Transverse colon (tissue), 4 donors: ENCODE measurements around the gene BSG.

Source experiments
- POLR2A ChIP-seq: fragments of 450-650 bp; IDR thresholded peaks from one replicate; pipeline ENCODE4 v1.6.1; 2016; ENCODE audit warnings: antibody characterized with exemption, mild to moderate bottlenecking, moderate library complexity
- POLR2AphosphoS5 ChIP-seq, 3 donors: sonication (generic); formaldehyde crosslinking; IDR thresholded peaks; one replicate each; pipeline ENCODE4 v1.6.1; 2016; ENCODE audit warnings: antibody characterized with exemption in 3 of 3
- TF ChIP-seq, protein P1 (sequence below), 5 experiments: fragments of 200-600 bp in 3 of 5; fragments of 450-650 bp in 2 of 5; sonication (generic) in 3 of 5; IDR thresholded peaks; 1 replicate in 2 of 5; 2 replicates in 3 of 5; pipeline ENCODE4 v1.5.1; 2016 to 2017; ENCODE audit warnings: antibody characterized with exemption in 5 of 5, inconsistent platforms in 3 of 5, mild to moderate bottlenecking in 2 of 5, moderate library complexity in 1 of 5

- TF ChIP-seq POLR2A (no peak), POLR2AphosphoS5 (IDR thresholded peaks at IDR 0.05) (no peak)
- TF ChIP-seq, protein P1, sequence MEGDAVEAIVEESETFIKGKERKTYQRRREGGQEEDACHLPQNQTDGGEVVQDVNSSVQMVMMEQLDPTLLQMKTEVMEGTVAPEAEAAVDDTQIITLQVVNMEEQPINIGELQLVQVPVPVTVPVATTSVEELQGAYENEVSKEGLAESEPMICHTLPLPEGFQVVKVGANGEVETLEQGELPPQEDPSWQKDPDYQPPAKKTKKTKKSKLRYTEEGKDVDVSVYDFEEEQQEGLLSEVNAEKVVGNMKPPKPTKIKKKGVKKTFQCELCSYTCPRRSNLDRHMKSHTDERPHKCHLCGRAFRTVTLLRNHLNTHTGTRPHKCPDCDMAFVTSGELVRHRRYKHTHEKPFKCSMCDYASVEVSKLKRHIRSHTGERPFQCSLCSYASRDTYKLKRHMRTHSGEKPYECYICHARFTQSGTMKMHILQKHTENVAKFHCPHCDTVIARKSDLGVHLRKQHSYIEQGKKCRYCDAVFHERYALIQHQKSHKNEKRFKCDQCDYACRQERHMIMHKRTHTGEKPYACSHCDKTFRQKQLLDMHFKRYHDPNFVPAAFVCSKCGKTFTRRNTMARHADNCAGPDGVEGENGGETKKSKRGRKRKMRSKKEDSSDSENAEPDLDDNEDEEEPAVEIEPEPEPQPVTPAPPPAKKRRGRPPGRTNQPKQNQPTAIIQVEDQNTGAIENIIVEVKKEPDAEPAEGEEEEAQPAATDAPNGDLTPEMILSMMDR (IDR thresholded peaks at IDR 0.05) = peak in 1 of 5 experiments; percentile 27
Observed at GRCh38 chr19:572743-573518, 535 bp downstream of the BSG start.
